D721Med (cell line): Measurements from ENCODE around the gene GABRB1.

ENCODE experiments used
- DNase-seq: peaks from one replicate; pipeline ENCODE4 v3.0.0; 2011; ENCODE audit warnings: low spot score; ENCODE audit not compliant: insufficient read length
- FAIRE-seq: peaks from 2 replicates; lab custom pipeline; 2011; peaks lifted over from hg19 to GRCh38; lab: Jason Lieb, UNC
- CTCF ChIP-seq: IDR thresholded peaks from 2 replicates; pipeline ENCODE4 v1.5.1; 2012; ENCODE audit warnings: mild to moderate bottlenecking, control low read depth; ENCODE audit not compliant: insufficient read depth; ENCODE audit errors: missing control alignments

Gene GABRB1

GRCh38 chr4:47128991-47129390 lies 97.6 kb downstream of the GABRB1 start:
- no peak for TF ChIP-seq CTCF
- no peak for DNase-seq
- FAIRE-seq = no peak

GRCh38 chr4:47135210-47135609 lies 103.8 kb downstream of the GABRB1 start:
- no peak for DNase-seq
- FAIRE-seq = peak; percentile 64
- no peak for TF ChIP-seq CTCF

GRCh38 chr4:47143261-47143660 lies 111.9 kb downstream of the GABRB1 start:
- no peak for TF ChIP-seq CTCF
- FAIRE-seq (no peak), DNase-seq (no peak)

- no peak for FAIRE-seq
- TF ChIP-seq CTCF = no peak
- no peak for DNase-seq
These were observed 114.3 kb downstream of the GABRB1 start for GRCh38 chr4:47145630-47146029.

- DNase-seq = no peak
These were observed 123.5 kb downstream of the GABRB1 start for GRCh38 chr4:47154816-47155370.

GRCh38 chr4:47155919-47156318 lies 124.6 kb downstream of the GABRB1 start:
- no peak for TF ChIP-seq CTCF
- DNase-seq (no peak), FAIRE-seq (no peak)

More at GRCh38 chr4:47154816-47155370, 123.5 kb downstream of the GABRB1 start:
- FAIRE-seq = no peak
- no peak for TF ChIP-seq CTCF

GRCh38 chr4:47160095-47160494 lies 128.7 kb downstream of the GABRB1 start:
- TF ChIP-seq CTCF = no peak
- DNase-seq (no peak), FAIRE-seq (no peak)
